ENCODE data around the gene STX16.
"Not testable (repeated sequence)": the region's sequence is repeated elsewhere in the genome, so short reads cannot be mapped to it uniquely, and the experiment has no call there.

STX16 gene

GRCh38 chr20:58646257-58646656, 4.8 kb upstream of the STX16 start:
- TF ChIP-seq, protein P1, sequence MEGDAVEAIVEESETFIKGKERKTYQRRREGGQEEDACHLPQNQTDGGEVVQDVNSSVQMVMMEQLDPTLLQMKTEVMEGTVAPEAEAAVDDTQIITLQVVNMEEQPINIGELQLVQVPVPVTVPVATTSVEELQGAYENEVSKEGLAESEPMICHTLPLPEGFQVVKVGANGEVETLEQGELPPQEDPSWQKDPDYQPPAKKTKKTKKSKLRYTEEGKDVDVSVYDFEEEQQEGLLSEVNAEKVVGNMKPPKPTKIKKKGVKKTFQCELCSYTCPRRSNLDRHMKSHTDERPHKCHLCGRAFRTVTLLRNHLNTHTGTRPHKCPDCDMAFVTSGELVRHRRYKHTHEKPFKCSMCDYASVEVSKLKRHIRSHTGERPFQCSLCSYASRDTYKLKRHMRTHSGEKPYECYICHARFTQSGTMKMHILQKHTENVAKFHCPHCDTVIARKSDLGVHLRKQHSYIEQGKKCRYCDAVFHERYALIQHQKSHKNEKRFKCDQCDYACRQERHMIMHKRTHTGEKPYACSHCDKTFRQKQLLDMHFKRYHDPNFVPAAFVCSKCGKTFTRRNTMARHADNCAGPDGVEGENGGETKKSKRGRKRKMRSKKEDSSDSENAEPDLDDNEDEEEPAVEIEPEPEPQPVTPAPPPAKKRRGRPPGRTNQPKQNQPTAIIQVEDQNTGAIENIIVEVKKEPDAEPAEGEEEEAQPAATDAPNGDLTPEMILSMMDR (IDR thresholded peaks at IDR 0.05; ENCODE audit: low read depth, low read length) = no peak
- no peak for DNase-seq (ENCODE audit: extremely low read depth, low read depth)

- no peak for DNase-seq (ENCODE audit: extremely low read depth, low read depth)
- TF ChIP-seq, protein P1 (IDR thresholded peaks at IDR 0.05; ENCODE audit: low read depth, low read length) = no peak
These were observed 4.4 kb upstream of the STX16 start for GRCh38 chr20:58646703-58647102.

GRCh38 chr20:58647162-58647795, 3.8 kb upstream of the STX16 start:
- TF ChIP-seq, protein P1 (IDR thresholded peaks at IDR 0.05; ENCODE audit: low read depth, low read length) = no peak
- no peak for DNase-seq (ENCODE audit: extremely low read depth, low read depth)

- TF ChIP-seq, protein P1 (IDR thresholded peaks at IDR 0.05; ENCODE audit: low read depth, low read length) = no peak
- no peak for DNase-seq (ENCODE audit: extremely low read depth, low read depth)
These were observed 3.1 kb upstream of the STX16 start for GRCh38 chr20:58647796-58648501.

DNA sequence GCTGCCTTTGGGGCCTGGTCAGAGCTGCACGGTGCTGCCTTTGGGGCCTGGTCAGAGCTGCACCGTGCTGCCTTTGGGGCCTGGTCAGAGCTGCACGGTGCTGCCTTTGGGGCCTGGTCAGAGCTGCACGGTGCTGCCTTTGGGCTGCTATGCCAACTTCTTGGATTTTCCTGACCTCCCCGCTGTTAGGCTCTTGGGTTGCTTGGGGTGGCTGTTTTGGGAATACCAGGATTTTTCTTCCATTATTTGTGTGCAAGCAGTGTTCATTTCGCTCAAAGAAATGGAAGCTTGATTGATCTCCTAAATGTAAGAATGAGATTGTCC, 2.6 kb upstream of the STX16 start:
- not testable (repeated sequence) for DNase-seq (ENCODE audit: extremely low read depth, low read depth)

DNA sequence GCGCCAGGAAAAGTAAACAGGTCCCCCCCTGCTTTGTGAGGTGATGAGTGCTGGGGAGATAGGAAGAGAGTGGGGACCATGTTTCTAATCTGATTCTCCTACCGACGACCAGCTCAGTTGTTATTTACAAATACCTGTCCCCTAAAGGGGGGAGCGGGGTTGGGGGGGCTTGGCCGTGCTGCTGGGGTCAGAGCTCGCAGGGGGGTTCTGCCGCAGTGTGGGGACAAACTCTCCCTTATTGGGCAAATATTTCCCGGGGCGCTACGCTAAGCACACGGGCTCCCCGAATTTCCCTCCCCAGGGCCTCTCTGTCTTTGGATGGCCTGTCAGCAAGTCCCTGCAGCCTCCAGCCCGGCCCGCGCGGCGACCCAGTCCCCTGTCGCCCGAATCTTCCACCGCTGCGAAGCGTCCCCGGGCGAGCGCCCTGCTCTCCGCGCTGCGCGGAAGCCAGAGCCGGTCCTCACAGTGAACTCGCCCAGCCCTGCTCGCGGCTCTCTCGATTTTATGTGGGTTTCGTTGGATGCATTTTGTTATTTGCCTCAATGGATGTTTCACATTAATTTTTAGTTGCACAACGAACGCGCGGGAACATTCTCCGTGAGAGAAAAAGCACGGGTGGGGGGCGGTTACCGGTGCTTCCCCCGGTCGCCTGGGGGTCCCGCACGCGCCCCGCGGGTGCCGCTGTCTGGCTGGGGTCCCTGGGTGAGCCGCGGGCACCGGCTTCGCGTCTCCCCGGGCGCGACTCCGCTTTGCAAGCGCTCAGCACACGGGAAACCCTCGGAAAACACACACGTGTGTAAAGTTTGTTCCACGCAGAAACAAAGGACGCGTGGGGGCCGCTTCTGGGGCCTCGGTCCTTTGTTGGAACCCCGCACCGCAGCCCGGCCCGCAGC, 1.5 kb upstream of the STX16 start:
- DNase-seq (ENCODE audit: extremely low read depth, low read depth) = no peak
- TF ChIP-seq, protein P1 (IDR thresholded peaks at IDR 0.05; ENCODE audit: low read depth, low read length) = no peak

DNA sequence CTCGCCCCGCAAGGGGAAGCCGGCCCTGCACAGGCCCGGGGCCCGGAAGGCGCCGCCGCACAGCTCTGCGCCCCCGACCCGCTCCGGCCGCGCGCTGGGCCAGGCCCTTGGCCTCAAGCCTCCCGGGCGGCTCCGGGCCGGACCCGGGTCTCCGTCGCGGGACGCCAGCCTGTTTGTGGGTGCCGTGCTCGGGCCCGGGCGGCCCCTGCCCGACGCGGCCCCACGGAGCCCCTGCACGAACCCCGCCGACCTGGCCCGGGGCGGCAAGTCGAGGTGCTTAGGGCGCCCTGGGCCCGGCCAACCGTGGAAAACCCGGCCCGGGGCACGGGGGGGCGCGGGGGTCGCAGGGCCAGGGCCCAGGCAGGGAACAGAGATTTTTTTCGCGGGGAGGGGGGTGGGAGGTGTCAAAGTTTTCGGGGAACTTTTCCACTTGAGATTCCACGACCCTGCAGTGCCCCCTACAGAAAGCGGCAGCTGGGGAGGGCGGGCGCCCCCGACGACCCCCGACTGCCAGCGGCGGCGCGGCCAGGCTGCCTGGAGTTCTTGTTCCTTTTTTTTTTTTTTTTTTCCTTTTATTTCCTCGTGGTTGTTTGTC, 805 bp upstream of the STX16 start:
- DNase-seq (ENCODE audit: extremely low read depth, low read depth) = no peak
- TF ChIP-seq, protein P1 (IDR thresholded peaks at IDR 0.05; ENCODE audit: low read depth, low read length) = no peak
